ENCODE data around the gene NTNG2.
"Not testable (repeated sequence)": the region's sequence is repeated elsewhere in the genome, so short reads cannot be mapped to it uniquely, and the experiment has no call there.

NTNG2 gene

DNA sequence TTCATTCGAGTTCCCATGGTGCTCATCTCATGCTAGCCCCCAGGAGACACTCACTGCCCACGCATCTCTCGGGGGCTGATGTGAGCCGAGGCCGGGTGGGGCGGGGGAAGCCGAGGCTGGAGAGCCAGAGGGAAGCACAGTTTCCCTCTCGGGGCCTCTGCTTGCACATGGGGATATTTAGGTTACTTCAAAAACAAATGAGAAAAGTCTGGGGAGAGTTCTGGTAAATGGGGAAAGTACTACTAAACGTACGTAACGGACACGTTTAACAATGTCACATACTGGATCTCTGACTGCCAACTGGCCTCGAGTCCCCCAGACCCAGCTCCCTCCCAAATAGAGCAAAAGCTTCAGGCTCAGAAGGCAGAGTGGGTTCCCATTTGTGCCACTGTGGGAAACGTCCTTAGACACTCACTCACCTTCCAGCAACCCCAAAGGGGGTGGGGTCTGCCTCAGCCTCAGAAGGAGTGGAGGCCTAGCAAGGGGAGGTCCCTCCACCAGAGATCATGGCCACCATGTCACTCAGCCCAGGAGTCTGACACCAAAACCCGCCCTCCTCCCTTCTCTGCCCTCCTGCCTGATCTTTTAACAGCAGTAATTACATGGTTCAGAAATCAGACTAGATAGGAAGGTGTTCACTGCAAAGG is 33.8 kb upstream of the NTNG2 start:
- Histone ChIP-seq H3K4me1 (no peaks in the 10 kb centered on the region), H3K4me2 (ENCODE audit: low read length) (no peak overlapping the region), H3K9me3 (ENCODE audit: control insufficient read depth, low read length) (no peaks in the 10 kb centered on the region), H3K79me2 (no peaks in the 10 kb centered on the region), H3K4me3 (ENCODE audit: low read depth, low read length) (no peak overlapping the region), H3K27me3 (ENCODE audit: control insufficient read depth, insufficient read depth, low read length) (no peaks in the 10 kb centered on the region), H2AFZ (no peak overlapping the region), H3K36me3 (ENCODE audit: control insufficient read depth, insufficient read depth, low read length) (no peaks in the 10 kb centered on the region), H3K9ac (no peak overlapping the region), H3K27ac (no peak overlapping the region)
- TF ChIP-seq, protein P1, sequence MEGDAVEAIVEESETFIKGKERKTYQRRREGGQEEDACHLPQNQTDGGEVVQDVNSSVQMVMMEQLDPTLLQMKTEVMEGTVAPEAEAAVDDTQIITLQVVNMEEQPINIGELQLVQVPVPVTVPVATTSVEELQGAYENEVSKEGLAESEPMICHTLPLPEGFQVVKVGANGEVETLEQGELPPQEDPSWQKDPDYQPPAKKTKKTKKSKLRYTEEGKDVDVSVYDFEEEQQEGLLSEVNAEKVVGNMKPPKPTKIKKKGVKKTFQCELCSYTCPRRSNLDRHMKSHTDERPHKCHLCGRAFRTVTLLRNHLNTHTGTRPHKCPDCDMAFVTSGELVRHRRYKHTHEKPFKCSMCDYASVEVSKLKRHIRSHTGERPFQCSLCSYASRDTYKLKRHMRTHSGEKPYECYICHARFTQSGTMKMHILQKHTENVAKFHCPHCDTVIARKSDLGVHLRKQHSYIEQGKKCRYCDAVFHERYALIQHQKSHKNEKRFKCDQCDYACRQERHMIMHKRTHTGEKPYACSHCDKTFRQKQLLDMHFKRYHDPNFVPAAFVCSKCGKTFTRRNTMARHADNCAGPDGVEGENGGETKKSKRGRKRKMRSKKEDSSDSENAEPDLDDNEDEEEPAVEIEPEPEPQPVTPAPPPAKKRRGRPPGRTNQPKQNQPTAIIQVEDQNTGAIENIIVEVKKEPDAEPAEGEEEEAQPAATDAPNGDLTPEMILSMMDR (IDR thresholded peaks at IDR 0.05): no peak

DNA sequence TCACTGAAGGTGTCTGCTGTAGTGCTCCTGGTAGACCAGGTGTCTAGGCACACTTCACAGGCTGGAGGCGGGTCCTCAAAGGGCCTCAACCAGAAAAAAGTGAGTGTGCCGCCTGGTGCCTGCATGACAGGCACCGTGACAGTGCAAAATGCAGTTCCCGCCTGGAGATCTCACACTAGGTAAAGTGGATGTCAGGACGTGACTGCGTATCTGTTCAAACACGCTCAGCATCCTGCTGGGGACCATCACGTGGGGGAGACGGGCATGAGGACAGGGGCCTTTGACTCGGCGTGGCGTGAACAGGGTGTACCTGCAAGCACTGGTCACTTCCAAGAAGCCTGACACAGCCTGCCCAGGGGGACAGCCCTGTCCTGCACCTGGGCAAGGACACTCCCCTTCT is 32.3 kb upstream of the NTNG2 start:
- no peaks in the 10 kb centered on the region for H3K27me3 ChIP-seq (ENCODE audit: control insufficient read depth, insufficient read depth, low read length)
- no peaks in the 10 kb centered on the region for H3K9me3 ChIP-seq (ENCODE audit: control insufficient read depth, low read length)

DNA sequence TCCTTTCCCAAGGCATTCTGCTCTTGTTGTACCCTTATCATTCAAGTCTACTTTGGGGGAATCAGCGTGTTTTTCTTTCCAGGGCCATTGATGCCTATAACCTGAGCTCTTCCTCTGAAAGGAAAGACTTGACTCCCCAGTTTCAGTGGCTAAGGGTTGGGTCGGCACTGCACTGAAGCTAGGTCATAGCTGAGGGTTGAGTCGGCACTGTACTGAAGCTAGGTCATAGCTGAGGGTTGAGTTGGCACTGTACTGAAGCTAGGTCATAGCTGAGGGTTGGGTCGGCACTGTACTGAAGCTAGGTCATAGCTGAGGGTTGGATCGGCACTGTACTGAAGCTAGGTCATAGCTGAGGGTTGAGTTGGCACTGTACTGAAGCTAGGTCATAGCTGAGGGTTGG is 27.8 kb upstream of the NTNG2 start:
- H3K27ac ChIP-seq; H2AFZ ChIP-seq; H3K36me3 ChIP-seq (ENCODE audit: control insufficient read depth, insufficient read depth, low read length); H3K4me3 ChIP-seq (ENCODE audit: low read depth, low read length); H3K27me3 ChIP-seq (ENCODE audit: control insufficient read depth, insufficient read depth, low read length); H3K9ac ChIP-seq; H3K4me1 ChIP-seq; H3K79me2 ChIP-seq; H3K9me3 ChIP-seq (ENCODE audit: control insufficient read depth, low read length); H3K4me2 ChIP-seq (ENCODE audit: low read length): not testable (repeated sequence)

More for the DNA sequence above, 32.3 kb upstream of the NTNG2 start:
- Histone ChIP-seq H3K4me3 (ENCODE audit: low read depth, low read length) (no peak overlapping the region), H3K4me2 (ENCODE audit: low read length) (no peak overlapping the region), H3K4me1 (no peaks in the 10 kb centered on the region), H3K79me2 (no peaks in the 10 kb centered on the region), H3K36me3 (ENCODE audit: control insufficient read depth, insufficient read depth, low read length) (no peaks in the 10 kb centered on the region), H3K9ac (no peak overlapping the region), H3K27ac (no peak overlapping the region), H2AFZ (no peak overlapping the region)
- TF ChIP-seq, protein P1 (IDR thresholded peaks at IDR 0.05): no peak

GRCh38 chr9:132135456-132135855 is 26.4 kb upstream of the NTNG2 start:
- Histone ChIP-seq H3K4me2 (ENCODE audit: low read length) (no peak overlapping the region), H3K4me1 (no peaks in the 10 kb centered on the region), H2AFZ (no peak overlapping the region), H3K27ac (no peak overlapping the region), H3K36me3 (ENCODE audit: control insufficient read depth, insufficient read depth, low read length) (no peaks in the 10 kb centered on the region), H3K4me3 (ENCODE audit: low read depth, low read length) (no peak overlapping the region), H3K79me2 (no peaks in the 10 kb centered on the region), H3K9ac (no peak overlapping the region), H3K27me3 (ENCODE audit: control insufficient read depth, insufficient read depth, low read length) (no peaks in the 10 kb centered on the region), H3K9me3 (ENCODE audit: control insufficient read depth, low read length) (no peaks in the 10 kb centered on the region)
- TF ChIP-seq, protein P1 (IDR thresholded peaks at IDR 0.05): no peak

- no peaks in the 10 kb centered on the region for H3K27me3 ChIP-seq (ENCODE audit: control insufficient read depth, insufficient read depth, low read length)
- H3K27ac ChIP-seq: no peak overlapping the region
These were observed 25.6 kb upstream of the NTNG2 start for GRCh38 chr9:132136151-132136780.

More at GRCh38 chr9:132136151-132136780, 25.6 kb upstream of the NTNG2 start:
- Histone ChIP-seq H3K79me2 (no peaks in the 10 kb centered on the region), H3K9ac (no peak overlapping the region), H3K4me1 (no peaks in the 10 kb centered on the region), H3K4me3 (ENCODE audit: low read depth, low read length) (no peak overlapping the region), H2AFZ (no peak overlapping the region), H3K36me3 (ENCODE audit: control insufficient read depth, insufficient read depth, low read length) (no peaks in the 10 kb centered on the region), H3K9me3 (ENCODE audit: control insufficient read depth, low read length) (no peaks in the 10 kb centered on the region), H3K4me2 (ENCODE audit: low read length) (no peak overlapping the region)
- TF ChIP-seq, protein P1 (IDR thresholded peaks at IDR 0.05): no peak
